HepG2 (cell line): ENCODE measurements around the gene ZNF526. TPM values are rescaled to one million over a fixed set of nuclear protein-coding genes. Genes with fewer than 3 reads are reported as not detected.
A peak's percentile ranks its signal among the peaks of the same experiment; 100 is the strongest.

Source experiments
- KDM6A ChIP-seq: IDR thresholded peaks from 2 replicates; pipeline ENCODE4 v1.6.1; 2016; ENCODE audit warnings: low read depth
- LRRFIP1 ChIP-seq: sonication (generic); formaldehyde crosslinking; conservative IDR thresholded peaks from 2 replicates; pipeline ENCODE4 v1.4.0; 2020; ENCODE audit warnings: missing genetic modification reagents
- MED8 ChIP-seq: sonication (generic); formaldehyde crosslinking; IDR thresholded peaks from 2 replicates; pipeline ENCODE4 v1.8.1; 2023; ENCODE audit warnings: mild to moderate bottlenecking, missing genetic modification reagents; ENCODE audit not compliant: insufficient replicate concordance
- MLX ChIP-seq: IDR thresholded peaks from 2 replicates; pipeline ENCODE4 v1.6.1; 2016
- MXD3 ChIP-seq: IDR thresholded peaks from 2 replicates; pipeline ENCODE4 v1.6.1; 2016; ENCODE audit warnings: mild to moderate bottlenecking, missing biosample characterization, missing genetic modification reagents
- NFE2L2 ChIP-seq: fragments of 150-350 bp; IDR thresholded peaks from 2 replicates; pipeline ENCODE4 v1.6.1; 2014; ENCODE audit warnings: low read length
- PATZ1 ChIP-seq: sonication (generic); formaldehyde crosslinking; IDR thresholded peaks from 2 replicates; pipeline ENCODE4 v1.4.0; 2020; ENCODE audit warnings: missing genetic modification reagents
- POLR2AphosphoS2 ChIP-seq: IDR thresholded peaks from 2 replicates; pipeline ENCODE4 v1.6.1; 2011; ENCODE audit warnings: low read depth, low read length, improper control_type of control experiment
- SKIL ChIP-seq: sonication (generic); formaldehyde crosslinking; IDR thresholded peaks from 2 replicates; pipeline ENCODE4 v1.8.0; 2022; ENCODE audit warnings: missing genetic modification reagents, mild to moderate bottlenecking, moderate library complexity, borderline replicate concordance
- SRSF4 ChIP-seq: fragments of 200-400 bp; formaldehyde crosslinking; IDR thresholded peaks from one replicate; pipeline ENCODE4 v1.6.1; 2018; ENCODE audit warnings: mild to moderate bottlenecking, low read depth, low read length, moderate library complexity; ENCODE audit not compliant: poor library complexity, severe bottlenecking
- TFDP2 ChIP-seq: sonication (generic); formaldehyde crosslinking; IDR thresholded peaks from 2 replicates; pipeline ENCODE4 v1.4.0; 2020; ENCODE audit warnings: missing genetic modification reagents
- ZBTB3 ChIP-seq: sonication (generic); formaldehyde crosslinking; IDR thresholded peaks from 2 replicates; pipeline ENCODE4 v1.4.0; 2020; ENCODE audit warnings: low read depth, mild to moderate bottlenecking, moderate library complexity, missing genetic modification reagents, borderline replicate concordance
- ZNF546 ChIP-seq: sonication (generic); formaldehyde crosslinking; conservative IDR thresholded peaks from 2 replicates; pipeline ENCODE4 v1.8.1; 2023; ENCODE audit warnings: mild to moderate bottlenecking, missing genetic modification reagents
- ZNF687 ChIP-seq: sonication (generic); formaldehyde crosslinking; IDR thresholded peaks from 2 replicates; pipeline ENCODE4 v1.5.1; 2020; ENCODE audit warnings: mild to moderate bottlenecking, missing genetic modification reagents, moderate library complexity
- polyA plus RNA-seq, 8 experiments: library from polyadenylated mRNA; depleted of rRNA in 3 of 8; stranded (reverse) in 7 of 8; unstranded in 1 of 8; fragments of >200 nt; fragmentation: Illumina TruSeq in 4 of 8; extraction: Trizol in 4 of 8; gene quantifications; 2 replicates each; pipeline versions ENCODE4 v1.2.1 to v1.2.3, GENCODE V29; 2011 to 2016; ENCODE audit warnings: low read depth in 4 of 8, missing spikeins in 1 of 8, mixed read lengths in 1 of 8; ENCODE audit not compliant: insufficient read depth in 1 of 8
- total RNA-seq, 5 experiments: library from RNA; depleted of rRNA; stranded (reverse); fragments of >200 nt; fragmentation: Illumina TruSeq; extraction: Trizol; gene quantifications; 2 replicates each; pipeline ENCODE4 v1.2.3, GENCODE V29; 2016; ENCODE audit warnings: low read depth in 1 of 5

ZNF526 gene
- total and polyA plus RNA-seq, 2 of the 13 experiments (the other 11 are each of a cell fraction or from before 2014, with no cell fraction given) = 3.3 to 8.4 TPM

- TF ChIP-seq SRSF4 = no peak
- TF ChIP-seq ZNF687 (CRISPR knock-in tag) = peak; percentile 1; the same call in 1 of the 2 replicates
- no peak for TF ChIP-seq ZNF546
- TF ChIP-seq PATZ1 (CRISPR knock-in tag) = peak; percentile 72
- TF ChIP-seq MXD3 = no peak
- TF ChIP-seq MED8 (CRISPR knock-in tag) = no peak
- no peak for TF ChIP-seq KDM6A
- TF ChIP-seq TFDP2 (CRISPR knock-in tag) = no peak; the same call in 1 of the 2 replicates
- TF ChIP-seq POLR2AphosphoS2 = no peak
- peak; percentile 52; the same call in 1 of the 2 replicates for TF ChIP-seq SKIL (CRISPR knock-in tag)
- no peak for TF ChIP-seq LRRFIP1 (CRISPR knock-in tag)
- TF ChIP-seq MLX = 0 out of 2 replicates have a peak, but pooled peaks have one; percentile 15
- no peak for TF ChIP-seq ZBTB3 (CRISPR knock-in tag)
- TF ChIP-seq NFE2L2 = no peak
Observed at GRCh38 chr19:42253245-42254088, 33.4 kb downstream of the ZNF526 start (continued).
